Measurements from ENCODE around the gene ARHGAP28. TPM values are rescaled to one million over a fixed set of nuclear protein-coding genes. Genes with fewer than 3 reads are reported as not detected.

Gene ARHGAP28
- total and polyA plus RNA-seq, 7 experiments from 2014 or later = not detected

DNA sequence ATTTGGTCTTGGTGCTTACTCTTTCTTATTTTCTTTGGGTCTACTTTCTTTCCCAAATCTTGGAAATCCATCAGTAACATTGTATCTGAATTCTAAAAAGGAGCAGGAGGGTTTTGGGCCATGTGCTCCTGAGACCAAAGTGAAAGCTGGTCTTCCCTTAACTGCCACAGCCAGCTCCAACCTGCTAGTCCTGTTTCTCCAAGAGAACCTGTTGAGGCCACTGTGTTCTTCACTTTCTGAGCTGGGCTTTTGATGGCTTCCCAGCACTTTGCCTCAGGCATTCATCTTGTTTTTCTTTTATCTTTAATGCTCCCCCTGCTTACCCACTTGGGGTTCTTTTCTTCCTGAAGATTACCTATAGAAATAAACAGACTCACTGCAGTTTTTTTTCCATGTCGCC, 53.3 kb downstream of the ARHGAP28 start:
- ATAC-seq = no peak
- Mint-ChIP-seq H3K9me3 (peaks cover 2 to 9% (median 4%) of the 10 kb centered on the region in 11 donors), H3K27me3 (peaks cover 0 to 4% (median 0%) of the 10 kb centered on the region in 5 donors), H3K4me1 (no peaks in the 10 kb centered on the region), H3K36me3 (no peaks in the 10 kb centered on the region), H3K27ac (no peak overlapping the region), H3K4me3 (no peak overlapping the region)
- POLR2A ChIA-PET = no interaction called here
- Histone ChIP-seq H3K27me3 (ENCODE audit: control insufficient read depth in 2 of 2, insufficient read depth in 2 of 2, low read length in 2 of 2) (no peaks in the 10 kb centered on the region), H3K4me3 (ENCODE audit: low read length) (no peak overlapping the region), H3K36me3 (ENCODE audit: control insufficient read depth in 2 of 3, insufficient read depth in 3 of 3, low read length in 3 of 3) (no peaks in the 10 kb centered on the region), H3K27ac (ENCODE audit: low read depth, low read length) (no peak overlapping the region), H3K4me1 (ENCODE audit: control insufficient read depth in 2 of 2, insufficient read depth in 2 of 2, low read length in 2 of 2) (no peaks in the 10 kb centered on the region), H3K9me3 (ENCODE audit: control insufficient read depth in 2 of 3, low read length in 3 of 3) (no peaks in the 10 kb centered on the region)
- intact Hi-C loops (cut with micrococcal nuclease) = no loop called here
- no peak for DNase-seq
- CTCF ChIA-PET = no interaction called here

GRCh38 chr18:6784046-6784445, 54.5 kb downstream of the ARHGAP28 start:
- Mint-ChIP-seq H3K4me3 (no peak overlapping the region), H3K27me3 (peaks cover 0 to 4% (median 0%) of the 10 kb centered on the region in 5 donors), H3K4me1 (no peaks in the 10 kb centered on the region), H3K36me3 (no peaks in the 10 kb centered on the region), H3K27ac (no peak overlapping the region), H3K9me3 (peaks cover 0 to 9% (median 5%) of the 10 kb centered on the region in 11 donors)
- DNase-seq (no peak), ATAC-seq (no peak)
- intact Hi-C loops (cut with micrococcal nuclease) = no loop called here
- no peaks in the 10 kb centered on the region for H3K9me3 ChIP-seq (ENCODE audit: control insufficient read depth in 2 of 3, low read length in 3 of 3)
- H3K36me3 ChIP-seq (ENCODE audit: control insufficient read depth in 2 of 3, insufficient read depth in 3 of 3, low read length in 3 of 3) = no peaks in the 10 kb centered on the region
- CTCF ChIA-PET = no interaction called here
- H3K27me3 ChIP-seq (ENCODE audit: control insufficient read depth in 2 of 2, insufficient read depth in 2 of 2, low read length in 2 of 2) = no peaks in the 10 kb centered on the region
- no peaks in the 10 kb centered on the region for H3K4me1 ChIP-seq (ENCODE audit: control insufficient read depth in 2 of 2, insufficient read depth in 2 of 2, low read length in 2 of 2)
- H3K4me3 ChIP-seq (ENCODE audit: low read length) = no peak overlapping the region
- POLR2A ChIA-PET = no interaction called here
- no peak overlapping the region for H3K27ac ChIP-seq (ENCODE audit: low read depth, low read length)

DNA sequence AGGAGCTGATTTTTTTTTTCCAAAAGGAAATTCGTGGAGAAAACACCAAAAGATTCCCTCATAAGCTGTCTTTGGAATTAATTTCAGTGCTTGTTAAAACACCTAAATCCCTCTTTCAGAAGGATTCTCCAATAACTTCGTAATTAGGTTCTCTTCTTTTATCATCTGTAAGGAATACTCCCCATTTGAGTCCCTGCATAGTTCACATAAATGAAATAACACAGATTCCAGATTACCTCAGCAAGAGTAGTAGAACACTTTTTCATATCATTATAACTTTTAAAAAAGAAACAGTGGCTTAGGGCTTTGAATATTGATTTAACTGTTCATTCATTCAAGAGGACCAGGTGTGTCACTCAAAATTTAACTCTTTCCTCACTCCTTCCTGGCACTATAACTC, 55.5 kb downstream of the ARHGAP28 start:
- Mint-ChIP-seq H3K4me1 (no peaks in the 10 kb centered on the region), H3K36me3 (no peaks in the 10 kb centered on the region), H3K4me3 (no peak overlapping the region), H3K27me3 (peaks cover 0 to 4% (median 0%) of the 10 kb centered on the region in 5 donors), H3K9me3 (peaks cover 0 to 9% (median 5%) of the 10 kb centered on the region in 11 donors), H3K27ac (no peak overlapping the region)
- Histone ChIP-seq H3K27me3 (ENCODE audit: control insufficient read depth in 2 of 2, insufficient read depth in 2 of 2, low read length in 2 of 2) (no peaks in the 10 kb centered on the region), H3K4me1 (ENCODE audit: control insufficient read depth in 2 of 2, insufficient read depth in 2 of 2, low read length in 2 of 2) (no peaks in the 10 kb centered on the region), H3K27ac (ENCODE audit: low read depth, low read length) (no peak overlapping the region), H3K36me3 (ENCODE audit: control insufficient read depth in 2 of 3, insufficient read depth in 3 of 3, low read length in 3 of 3) (no peaks in the 10 kb centered on the region), H3K9me3 (ENCODE audit: control insufficient read depth in 2 of 3, low read length in 3 of 3) (no peaks in the 10 kb centered on the region), H3K4me3 (ENCODE audit: low read length) (no peak overlapping the region)
- DNase-seq (no peak), ATAC-seq (no peak)
- ChIA-PET CTCF (no interaction called here), POLR2A (no interaction called here)
- intact Hi-C loops (cut with micrococcal nuclease) = no loop called here

DNA sequence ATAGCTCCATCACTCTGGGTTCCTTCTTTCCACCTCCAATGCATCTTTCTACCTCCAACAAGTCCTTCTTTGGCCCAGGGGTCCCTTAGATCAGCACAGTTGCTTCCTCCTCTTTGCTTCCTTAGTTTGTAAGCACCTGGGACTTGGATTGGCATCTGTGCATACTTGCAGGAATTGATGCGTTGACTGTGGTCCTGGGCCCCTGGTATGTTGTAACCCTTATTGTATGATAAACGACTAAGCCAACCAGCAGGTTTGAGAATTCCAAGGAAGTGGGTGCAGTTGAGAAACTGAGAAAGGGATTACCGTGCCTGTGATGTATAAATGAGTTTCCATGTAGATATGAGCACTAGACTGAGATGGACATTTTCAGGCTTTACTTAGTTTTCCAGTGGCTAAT, 55.9 kb downstream of the ARHGAP28 start:
- Mint-ChIP-seq H3K36me3 (no peaks in the 10 kb centered on the region), H3K4me3 (no peak overlapping the region), H3K27ac (no peak overlapping the region), H3K27me3 (peaks cover 0 to 4% (median 0%) of the 10 kb centered on the region in 5 donors), H3K9me3 (peaks cover 0 to 9% (median 5%) of the 10 kb centered on the region in 11 donors), H3K4me1 (no peaks in the 10 kb centered on the region)
- Histone ChIP-seq H3K27me3 (ENCODE audit: control insufficient read depth in 2 of 2, insufficient read depth in 2 of 2, low read length in 2 of 2) (no peaks in the 10 kb centered on the region), H3K4me3 (ENCODE audit: low read length) (no peak overlapping the region), H3K4me1 (ENCODE audit: control insufficient read depth in 2 of 2, insufficient read depth in 2 of 2, low read length in 2 of 2) (no peaks in the 10 kb centered on the region), H3K36me3 (ENCODE audit: control insufficient read depth in 2 of 3, insufficient read depth in 3 of 3, low read length in 3 of 3) (no peaks in the 10 kb centered on the region), H3K9me3 (ENCODE audit: control insufficient read depth in 2 of 3, low read length in 3 of 3) (no peaks in the 10 kb centered on the region), H3K27ac (ENCODE audit: low read depth, low read length) (no peak overlapping the region)
- DNase-seq (no peak), ATAC-seq (no peak)
- CTCF ChIA-PET = no interaction called here
- POLR2A ChIA-PET = no interaction called here
- intact Hi-C loops (cut with micrococcal nuclease) = no loop called here

DNA sequence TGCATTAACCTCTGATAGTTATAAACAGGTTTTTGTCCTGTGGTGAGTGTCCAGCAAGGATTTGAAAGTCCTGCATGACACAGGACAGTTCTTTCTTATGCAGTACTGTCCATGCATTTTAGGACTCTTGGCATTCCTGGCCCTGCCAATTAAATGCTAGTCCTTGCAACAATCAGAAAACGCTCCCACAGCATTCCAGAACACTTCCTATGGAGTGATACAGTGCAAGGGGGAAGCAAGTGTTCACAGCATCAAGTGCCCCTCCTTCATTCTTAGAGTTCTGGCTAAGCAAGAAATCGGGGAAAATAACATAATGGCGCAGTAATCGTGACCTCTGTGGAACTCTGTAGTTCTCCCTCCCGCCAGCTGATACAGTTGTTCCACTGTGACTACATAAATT, 62.9 kb downstream of the ARHGAP28 start:
- no peaks in the 10 kb centered on the region for H3K4me1 ChIP-seq (ENCODE audit: control insufficient read depth in 2 of 2, insufficient read depth in 2 of 2, low read length in 2 of 2)
- intact Hi-C loops (cut with micrococcal nuclease) = no loop called here
- no peaks in the 10 kb centered on the region for H3K27me3 Mint-ChIP-seq
- ChIA-PET CTCF (no interaction called here), POLR2A (no interaction called here)
- DNase-seq = no peak
- H3K4me1 Mint-ChIP-seq = no peaks in the 10 kb centered on the region
- H3K36me3 Mint-ChIP-seq = no peaks in the 10 kb centered on the region
- ATAC-seq = no peak
- H3K27ac ChIP-seq (ENCODE audit: low read depth, low read length) = no peak overlapping the region
- no peaks in the 10 kb centered on the region for H3K27me3 ChIP-seq (ENCODE audit: control insufficient read depth in 2 of 2, insufficient read depth in 2 of 2, low read length in 2 of 2)
- no peaks in the 10 kb centered on the region for H3K9me3 ChIP-seq (ENCODE audit: control insufficient read depth in 2 of 3, low read length in 3 of 3)
- no peak overlapping the region for H3K27ac Mint-ChIP-seq
- H3K36me3 ChIP-seq (ENCODE audit: control insufficient read depth in 2 of 3, insufficient read depth in 3 of 3, low read length in 3 of 3) = no peaks in the 10 kb centered on the region
- H3K4me3 Mint-ChIP-seq = no peak overlapping the region
- no peak overlapping the region for H3K4me3 ChIP-seq (ENCODE audit: low read length)
- H3K9me3 Mint-ChIP-seq = peaks cover 0 to 9% (median 1%) of the 10 kb centered on the region in 11 donors

DNA sequence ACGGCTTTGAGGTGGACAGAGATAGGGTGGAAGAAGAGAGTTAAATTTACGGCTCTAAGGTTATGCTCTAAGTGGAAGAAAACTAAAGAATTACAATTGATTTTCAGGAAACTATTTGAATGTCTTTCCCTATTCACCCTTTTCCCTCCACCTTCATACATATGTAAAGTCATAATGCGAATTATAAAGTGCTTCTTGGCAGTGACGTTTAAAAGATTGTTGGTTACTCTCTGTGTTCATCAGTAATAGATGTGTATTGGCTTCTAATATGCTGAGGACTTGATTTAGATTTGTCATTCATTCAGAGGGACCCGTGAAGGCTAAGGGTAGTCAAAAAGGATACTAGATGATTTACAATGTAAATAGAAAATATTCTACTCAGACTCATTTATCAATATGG, 63.9 kb downstream of the ARHGAP28 start:
- ChIA-PET CTCF (no interaction called here), POLR2A (no interaction called here)
- ATAC-seq = no peak
- Mint-ChIP-seq H3K27ac (no peak overlapping the region), H3K36me3 (no peaks in the 10 kb centered on the region), H3K9me3 (peaks cover 0 to 6% (median 1%) of the 10 kb centered on the region in 11 donors), H3K27me3 (no peaks in the 10 kb centered on the region), H3K4me3 (no peak overlapping the region), H3K4me1 (no peaks in the 10 kb centered on the region)
- no peak overlapping the region for H3K4me3 ChIP-seq (ENCODE audit: low read length)
- H3K9me3 ChIP-seq (ENCODE audit: control insufficient read depth in 2 of 3, low read length in 3 of 3) = no peaks in the 10 kb centered on the region
- H3K4me1 ChIP-seq (ENCODE audit: control insufficient read depth in 2 of 2, insufficient read depth in 2 of 2, low read length in 2 of 2) = no peaks in the 10 kb centered on the region
- H3K27ac ChIP-seq (ENCODE audit: low read depth, low read length) = no peak overlapping the region
- no peaks in the 10 kb centered on the region for H3K27me3 ChIP-seq (ENCODE audit: control insufficient read depth in 2 of 2, insufficient read depth in 2 of 2, low read length in 2 of 2)
- DNase-seq = no peak
- H3K36me3 ChIP-seq (ENCODE audit: control insufficient read depth in 2 of 3, insufficient read depth in 3 of 3, low read length in 3 of 3) = no peaks in the 10 kb centered on the region
- intact Hi-C loops (cut with micrococcal nuclease) = no loop called here

DNA sequence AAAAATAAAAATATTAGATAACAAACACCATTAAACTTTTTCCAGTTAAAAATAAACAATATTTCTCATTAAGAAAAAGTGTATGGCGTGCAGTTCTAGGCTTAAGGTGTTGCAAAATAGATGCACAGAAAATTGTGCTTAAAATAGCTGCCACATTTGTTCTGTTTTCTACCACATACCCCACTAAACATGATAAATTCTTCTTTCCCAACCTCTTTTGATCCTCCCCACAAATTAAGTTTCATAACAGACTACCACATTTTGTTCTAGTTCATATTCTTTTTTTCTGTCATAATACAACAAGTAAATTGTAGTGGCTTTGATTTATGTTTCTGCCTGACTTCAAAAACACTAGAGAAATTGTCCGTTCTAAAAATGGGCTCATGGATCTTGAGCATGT, 64.5 kb downstream of the ARHGAP28 start:
- intact Hi-C loops (cut with micrococcal nuclease) = no loop called here
- ChIA-PET CTCF (no interaction called here), POLR2A (no interaction called here)
- ATAC-seq (no peak), DNase-seq (no peak)
- Mint-ChIP-seq H3K9me3 (peaks cover 0 to 7% (median 1%) of the 10 kb centered on the region in 11 donors), H3K27ac (no peak overlapping the region), H3K4me1 (no peaks in the 10 kb centered on the region), H3K36me3 (no peaks in the 10 kb centered on the region), H3K27me3 (no peaks in the 10 kb centered on the region), H3K4me3 (no peak overlapping the region)
- Histone ChIP-seq H3K4me3 (ENCODE audit: low read length) (no peak overlapping the region), H3K4me1 (ENCODE audit: control insufficient read depth in 2 of 2, insufficient read depth in 2 of 2, low read length in 2 of 2) (no peaks in the 10 kb centered on the region), H3K27ac (ENCODE audit: low read depth, low read length) (no peak overlapping the region), H3K27me3 (ENCODE audit: control insufficient read depth in 2 of 2, insufficient read depth in 2 of 2, low read length in 2 of 2) (no peaks in the 10 kb centered on the region), H3K36me3 (ENCODE audit: control insufficient read depth in 2 of 3, insufficient read depth in 3 of 3, low read length in 3 of 3) (no peaks in the 10 kb centered on the region), H3K9me3 (ENCODE audit: control insufficient read depth in 2 of 3, low read length in 3 of 3) (no peaks in the 10 kb centered on the region)
